ENCODE results near the gene PROSER2. TPM values are rescaled to one million over a fixed set of nuclear protein-coding genes. Genes with fewer than 3 reads are reported as not detected.

The PROSER2 gene
- total and polyA plus RNA-seq, 9 of the 15 experiments (the other 6 are each of a cell fraction or from before 2014, with no cell fraction given) = 0.62 to 14.8 (median 2.9) TPM

- TF ChIP-seq IRF9 (tag; IDR thresholded peaks at IDR 0.05) = peak; percentile 44; the same call in 1 of the 2 replicates
- TF ChIP-seq RBM25 (IDR thresholded peaks at IDR 0.05; ENCODE audit: low read depth, low read length, severe bottlenecking) = no peak
- no peak for TF ChIP-seq NR2C2 (CRISPR knock-in tag; IDR thresholded peaks at IDR 0.05)
- TF ChIP-seq NR2C2 (tag; IDR thresholded peaks at IDR 0.05) = peak; percentile 83
- TF ChIP-seq FOXJ3 (CRISPR knock-in tag; IDR thresholded peaks at IDR 0.05) = no peak
- TF ChIP-seq CREB3 (tag; conservative IDR thresholded peaks at IDR 0.05; ENCODE audit: low read depth) = peak; percentile 88
- TF ChIP-seq SNAPC5 (CRISPR knock-in tag; IDR thresholded peaks at IDR 0.05) = no peak
- peak; percentile 98 for TF ChIP-seq EGR1 (conservative IDR thresholded peaks at IDR 0.05)
- TF ChIP-seq E4F1 (CRISPR knock-in tag; IDR thresholded peaks at IDR 0.05; ENCODE audit: borderline replicate concordance) = no peak; the same call in 1 of the 2 replicates
- peak; percentile 64 for TF ChIP-seq TAL1 (IDR thresholded peaks at IDR 0.05)
- TF ChIP-seq HNRNPH1 (optimal IDR thresholded peaks at IDR 0.05; ENCODE audit: low read depth, low read length) = no peak
- no peak for TF ChIP-seq ZNF780A (CRISPR knock-in tag; IDR thresholded peaks at IDR 0.05)
- TF ChIP-seq ZNF347 (CRISPR knock-in tag; IDR thresholded peaks at IDR 0.05; ENCODE audit: low read depth) = no peak
- TF ChIP-seq ZBTB17 (CRISPR knock-in tag; IDR thresholded peaks at IDR 0.05) = peak; percentile 28; the same call in 1 of the 2 replicates
- TF ChIP-seq ZFP30 (CRISPR knock-in tag; IDR thresholded peaks at IDR 0.05; ENCODE audit: borderline replicate concordance) = no peak
- TF ChIP-seq L3MBTL2 (IDR thresholded peaks at IDR 0.05) = peak; percentile 83
- no peak for TF ChIP-seq ZZZ3 (IDR thresholded peaks at IDR 0.05)
- no peak for TF ChIP-seq CCAR2 (IDR thresholded peaks at IDR 0.05; ENCODE audit: low read depth, low read length)
- peak; percentile 24 for TF ChIP-seq NR1H2 (CRISPR knock-in tag; IDR thresholded peaks at IDR 0.05)
- TF ChIP-seq E2F5 (CRISPR knock-in tag; IDR thresholded peaks at IDR 0.05) = no peak
- no peak for TF ChIP-seq ELF4 (CRISPR knock-in tag; IDR thresholded peaks at IDR 0.05)
- TF ChIP-seq ETS1 (conservative IDR thresholded peaks at IDR 0.05; ENCODE audit: control insufficient read depth, low read depth, low read length) = peak; percentile 88
- TF ChIP-seq SNIP1 (IDR thresholded peaks at IDR 0.05; ENCODE audit: low read depth) = no peak
Observed at GRCh38 chr10:11898372-11899066, 75.4 kb downstream of the PROSER2 start (continued).
